Right lobe of liver (tissue), 4 donors: Measurements from ENCODE around the gene NSD1.

Experiments used
- CTCF ChIP-seq, 4 donors: fragments of 200-600 bp in 3 of 4; fragments of 450-650 bp in 1 of 4; IDR thresholded peaks; one replicate each; pipeline versions ENCODE4 v1.5.1 to v1.8.0; 2016 to 2022; ENCODE audit warnings: antibody characterized with exemption in 4 of 4, mild to moderate bottlenecking in 2 of 4
- POLR2A ChIP-seq: fragments of 450-650 bp; IDR thresholded peaks from one replicate; pipeline ENCODE4 v1.6.1; 2017; ENCODE audit warnings: antibody characterized with exemption, mild to moderate bottlenecking
- donor health status: DM: no; HTN: no; CAD: no.
- donor health status: DM: no; HTN: no; CAD: no.
- donor health status: DM: no; HTN: yes; CAD: no.

- TF ChIP-seq POLR2A (no peak), CTCF (IDR thresholded peaks at IDR 0.05) (no peak)
Observed at GRCh38 chr5:177336603-177337494, 203.3 kb downstream of the NSD1 start.
